Neural progenitor cell (in vitro differentiated cells): ENCODE results near the gene MPLKIP.
"Not testable (repeated sequence)": the region's sequence is repeated elsewhere in the genome, so short reads cannot be mapped to it uniquely, and the experiment has no call there.

Experiments
- CTCF ChIP-seq: fragments of 200-600 bp; sonication (generic); IDR thresholded peaks from 2 replicates; pipeline ENCODE4 v1.5.1; 2017; ENCODE audit warnings: antibody characterized with exemption, mild to moderate bottlenecking
- EZH2 ChIP-seq: fragments of 200-600 bp; sonication (generic); IDR thresholded peaks from 2 replicates; pipeline ENCODE4 v1.6.1; 2017; ENCODE audit warnings: antibody characterized with exemption, mild to moderate bottlenecking, moderate library complexity
- EZH2phosphoT487 ChIP-seq: fragments of 200-600 bp; sonication (generic); IDR thresholded peaks from 2 replicates; pipeline ENCODE4 v1.6.1; 2017; ENCODE audit warnings: antibody characterized with exemption

- TF ChIP-seq CTCF, EZH2, EZH2phosphoT487: not testable (repeated sequence)
Observed at GRCh38 chr7:40118201-40118600, 16.2 kb downstream of the MPLKIP start.
